AG10803 (cell line): ENCODE data around the gene SLC9A9.

Source experiments
- DNase-seq: peaks from one replicate; pipeline ENCODE4 v3.0.0; 2010; ENCODE audit warnings: low read depth
- H3K4me3 ChIP-seq: 2 replicates; pipeline ENCODE4 v1.5.1; 2011; ENCODE audit warnings: mild to moderate bottlenecking, low read length, control low read depth
- TF ChIP-seq, protein P1 (sequence below): conservative IDR thresholded peaks from 2 replicates; pipeline ENCODE4 v1.5.1; 2011; ENCODE audit warnings: mild to moderate bottlenecking, low read length, control low read depth, inconsistent platforms

SLC9A9 gene

GRCh38 chr3:143795874-143796273, 52.4 kb downstream of the SLC9A9 start:
- TF ChIP-seq, protein P1, sequence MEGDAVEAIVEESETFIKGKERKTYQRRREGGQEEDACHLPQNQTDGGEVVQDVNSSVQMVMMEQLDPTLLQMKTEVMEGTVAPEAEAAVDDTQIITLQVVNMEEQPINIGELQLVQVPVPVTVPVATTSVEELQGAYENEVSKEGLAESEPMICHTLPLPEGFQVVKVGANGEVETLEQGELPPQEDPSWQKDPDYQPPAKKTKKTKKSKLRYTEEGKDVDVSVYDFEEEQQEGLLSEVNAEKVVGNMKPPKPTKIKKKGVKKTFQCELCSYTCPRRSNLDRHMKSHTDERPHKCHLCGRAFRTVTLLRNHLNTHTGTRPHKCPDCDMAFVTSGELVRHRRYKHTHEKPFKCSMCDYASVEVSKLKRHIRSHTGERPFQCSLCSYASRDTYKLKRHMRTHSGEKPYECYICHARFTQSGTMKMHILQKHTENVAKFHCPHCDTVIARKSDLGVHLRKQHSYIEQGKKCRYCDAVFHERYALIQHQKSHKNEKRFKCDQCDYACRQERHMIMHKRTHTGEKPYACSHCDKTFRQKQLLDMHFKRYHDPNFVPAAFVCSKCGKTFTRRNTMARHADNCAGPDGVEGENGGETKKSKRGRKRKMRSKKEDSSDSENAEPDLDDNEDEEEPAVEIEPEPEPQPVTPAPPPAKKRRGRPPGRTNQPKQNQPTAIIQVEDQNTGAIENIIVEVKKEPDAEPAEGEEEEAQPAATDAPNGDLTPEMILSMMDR, result peak; percentile 29; the same call in 1 of the 2 replicates
- no peak overlapping the region for H3K4me3 ChIP-seq
- no peak for DNase-seq

- no peak for DNase-seq
- H3K4me3 ChIP-seq, result no peak overlapping the region
- TF ChIP-seq, protein P1, result no peak
Observed at GRCh38 chr3:143794793-143795462, 53.3 kb downstream of the SLC9A9 start.

DNA sequence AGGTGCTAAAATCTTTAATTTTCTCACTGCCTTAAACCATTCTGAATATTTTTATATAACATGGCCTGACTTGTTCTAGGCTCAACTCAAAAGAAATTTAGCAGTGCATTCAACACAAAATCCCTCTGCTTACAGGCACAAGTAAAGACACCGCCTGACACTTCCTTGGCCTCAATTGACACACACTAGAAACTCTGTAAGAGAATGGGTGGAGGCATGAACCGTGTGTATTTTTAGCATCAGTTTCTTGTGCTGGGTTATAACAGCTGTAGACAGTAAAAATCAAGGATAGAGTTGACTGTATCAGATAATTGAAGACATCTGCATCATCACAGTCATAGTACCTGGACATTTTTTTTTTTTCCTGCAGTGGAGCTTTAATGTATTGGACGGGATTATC, 54.3 kb downstream of the SLC9A9 start:
- TF ChIP-seq, protein P1, result no peak
- no peak overlapping the region for H3K4me3 ChIP-seq
- peak; percentile 29 for DNase-seq

DNA sequence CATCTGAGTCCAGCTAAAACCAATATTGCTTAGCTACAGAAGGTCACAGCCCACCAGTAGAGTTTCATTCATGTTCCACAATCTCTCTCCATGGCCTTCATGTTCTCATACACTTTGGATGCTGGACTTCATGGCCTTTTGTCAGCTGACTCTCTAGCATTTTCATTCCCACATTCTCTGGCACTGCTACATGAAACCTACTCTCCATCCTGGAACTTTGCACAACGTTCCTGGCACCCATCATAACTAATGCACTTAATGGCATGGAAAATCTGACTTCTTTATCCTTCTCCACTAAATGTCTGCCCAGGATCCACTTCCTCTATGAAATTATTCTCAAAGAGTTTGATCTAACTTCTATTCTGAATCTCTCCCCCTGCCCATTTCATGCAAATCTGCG, 56.9 kb downstream of the SLC9A9 start:
- no peak overlapping the region for H3K4me3 ChIP-seq
- DNase-seq, result no peak
- TF ChIP-seq, protein P1, result no peak

DNA sequence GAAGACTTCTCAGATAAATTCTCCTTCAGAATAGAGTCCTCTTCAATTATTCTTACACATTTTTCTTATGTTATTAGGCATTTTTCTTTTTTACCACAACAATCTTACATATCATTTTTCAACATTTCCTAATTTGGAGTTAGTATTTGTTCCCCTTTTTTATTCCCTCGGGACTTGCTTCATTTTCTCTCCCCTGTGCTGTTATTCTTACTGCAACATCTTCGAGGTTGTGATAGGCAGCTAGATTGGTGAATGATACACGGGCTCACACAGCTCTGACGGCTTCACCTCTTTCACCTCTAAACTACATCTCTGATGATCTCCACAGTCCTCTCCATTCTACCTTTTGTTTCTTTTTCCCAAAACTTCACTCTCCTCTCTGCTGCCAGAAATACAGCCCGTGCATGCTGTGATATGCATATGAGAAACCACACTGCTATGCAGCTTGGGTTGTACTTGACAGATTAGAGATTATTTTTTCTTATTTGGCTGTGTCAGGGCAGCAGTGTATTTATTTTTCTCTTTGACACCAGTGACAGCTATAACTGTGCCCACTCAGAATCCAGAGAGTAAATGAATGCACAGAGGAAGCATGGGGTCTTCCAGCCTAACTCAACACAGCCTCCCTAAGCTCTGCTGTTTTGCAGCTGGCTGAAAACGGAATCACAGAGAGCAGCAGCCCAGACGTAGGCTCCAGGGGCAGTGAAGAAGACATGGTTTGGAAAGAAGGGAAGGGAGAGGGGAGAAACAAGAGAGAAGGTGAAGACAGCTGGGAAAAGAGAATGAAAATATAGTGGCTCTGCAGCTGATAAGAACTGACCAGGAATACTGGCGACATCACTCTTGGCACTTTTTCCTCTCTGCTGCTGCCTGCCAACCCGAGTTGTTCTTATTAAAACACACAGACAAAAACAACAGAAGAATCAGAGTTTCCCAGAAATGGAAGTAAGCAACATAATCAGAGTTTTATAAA, 61.8 kb downstream of the SLC9A9 start:
- DNase-seq, result peak; percentile 27
- H3K4me3 ChIP-seq, result peak overlapping the region; percentile 16; the same call in 1 of the 2 replicates
- TF ChIP-seq, protein P1, result no peak

DNA sequence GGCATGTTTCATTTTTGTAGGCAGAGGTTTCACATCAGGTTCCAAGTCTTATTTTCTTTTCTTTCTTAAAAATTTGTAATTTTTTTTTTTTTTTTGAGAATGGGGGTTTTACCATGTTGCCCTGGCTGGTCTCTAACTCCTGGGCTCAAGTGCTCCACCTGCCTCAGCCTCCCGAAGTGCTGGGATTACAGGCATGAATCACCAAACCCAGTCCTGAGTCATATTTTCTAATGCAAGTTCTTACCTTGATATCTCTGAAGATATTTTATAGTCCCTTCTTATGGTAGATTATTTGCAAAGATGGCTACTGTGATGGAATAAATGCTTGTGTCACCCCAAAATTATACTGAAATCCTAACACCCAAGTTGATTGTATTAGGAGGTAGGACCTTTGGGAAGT, 63.8 kb downstream of the SLC9A9 start:
- no peak overlapping the region for H3K4me3 ChIP-seq
- DNase-seq, result no peak
- TF ChIP-seq, protein P1, result no peak
